ENCODE measurements around the gene TMEM218.

DNA sequence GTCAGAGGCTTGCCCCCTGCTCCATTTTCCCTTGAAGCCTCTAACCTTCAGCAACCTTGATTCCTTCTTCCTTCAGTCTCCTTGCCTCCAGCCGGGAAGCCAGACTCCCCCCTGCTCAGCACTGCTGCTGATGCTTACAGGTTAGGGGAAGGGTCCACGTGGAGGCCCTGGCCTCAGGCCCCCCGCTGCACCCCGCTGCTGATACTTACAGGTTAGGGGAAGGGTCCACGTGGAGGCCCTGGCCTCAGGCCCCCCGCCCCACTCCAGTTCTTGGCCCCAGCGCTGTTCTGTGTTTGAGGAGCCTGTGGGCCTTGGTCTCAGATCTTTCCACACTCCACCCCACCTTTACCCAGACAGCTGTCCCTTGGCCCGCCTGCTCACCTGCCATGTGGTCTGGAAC is 27.5 kb upstream of the TMEM218 start:
- TF ChIP-seq, protein P1, sequence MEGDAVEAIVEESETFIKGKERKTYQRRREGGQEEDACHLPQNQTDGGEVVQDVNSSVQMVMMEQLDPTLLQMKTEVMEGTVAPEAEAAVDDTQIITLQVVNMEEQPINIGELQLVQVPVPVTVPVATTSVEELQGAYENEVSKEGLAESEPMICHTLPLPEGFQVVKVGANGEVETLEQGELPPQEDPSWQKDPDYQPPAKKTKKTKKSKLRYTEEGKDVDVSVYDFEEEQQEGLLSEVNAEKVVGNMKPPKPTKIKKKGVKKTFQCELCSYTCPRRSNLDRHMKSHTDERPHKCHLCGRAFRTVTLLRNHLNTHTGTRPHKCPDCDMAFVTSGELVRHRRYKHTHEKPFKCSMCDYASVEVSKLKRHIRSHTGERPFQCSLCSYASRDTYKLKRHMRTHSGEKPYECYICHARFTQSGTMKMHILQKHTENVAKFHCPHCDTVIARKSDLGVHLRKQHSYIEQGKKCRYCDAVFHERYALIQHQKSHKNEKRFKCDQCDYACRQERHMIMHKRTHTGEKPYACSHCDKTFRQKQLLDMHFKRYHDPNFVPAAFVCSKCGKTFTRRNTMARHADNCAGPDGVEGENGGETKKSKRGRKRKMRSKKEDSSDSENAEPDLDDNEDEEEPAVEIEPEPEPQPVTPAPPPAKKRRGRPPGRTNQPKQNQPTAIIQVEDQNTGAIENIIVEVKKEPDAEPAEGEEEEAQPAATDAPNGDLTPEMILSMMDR (IDR thresholded peaks at IDR 0.05) = no peak
- no peak for TF ChIP-seq EZH2 (IDR thresholded peaks at IDR 0.05; ENCODE audit: borderline replicate concordance, insufficient read depth, low read depth, low read length, poor library complexity, severe bottlenecking)

Data from B cell (primary cell).